CD4-positive, alpha-beta T cell treated with Interleukin-10 for 1 hour (primary cell): ENCODE results near the gene WARS2.

Experiments used
- DNase-seq: peaks from one replicate; pipeline ENCODE4 v3.0.0-alpha.2; 2020

WARS2 gene

DNA sequence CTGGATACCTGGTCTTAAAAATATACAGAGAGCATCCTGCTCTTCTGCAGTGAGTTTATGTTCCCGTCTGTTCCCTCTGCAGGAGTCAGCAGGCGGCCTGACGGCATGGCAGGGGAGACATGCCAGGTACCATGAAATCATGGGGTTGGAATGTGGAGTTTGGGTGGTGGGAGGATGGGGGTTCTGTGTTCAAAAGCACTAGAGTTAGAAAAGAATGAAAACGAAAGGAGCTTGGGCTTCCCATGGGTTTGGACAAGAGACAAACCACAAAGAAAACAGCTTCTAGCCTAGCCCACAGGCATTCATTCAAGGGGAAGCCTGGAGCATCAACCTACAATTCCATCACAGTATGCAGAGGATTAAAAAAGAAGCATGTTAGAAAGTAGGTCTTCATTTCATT is 59.9 kb downstream of the WARS2 start:
- DNase-seq = no peak

- no peak for DNase-seq
Observed at GRCh38 chr1:119079881-119080280, 60.6 kb downstream of the WARS2 start.

DNA sequence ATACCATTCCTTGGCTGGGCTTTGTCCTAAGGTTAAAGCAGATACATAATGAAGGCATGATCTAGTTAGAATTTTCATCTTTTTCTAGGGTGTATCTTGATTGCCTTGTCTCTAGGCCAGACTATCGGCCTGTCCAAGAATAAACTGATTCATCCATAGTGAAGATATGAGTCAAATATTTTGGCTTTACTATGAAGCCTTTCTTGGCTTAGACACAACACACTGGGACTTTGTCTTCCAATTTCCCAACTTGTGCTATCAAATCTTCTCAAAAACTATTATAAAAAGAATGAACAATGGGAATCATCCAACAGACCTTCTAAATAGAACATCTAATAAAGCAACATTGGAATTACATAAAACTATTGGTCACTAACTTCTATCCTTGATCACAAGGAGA is 64.8 kb downstream of the WARS2 start:
- DNase-seq = no peak

DNA sequence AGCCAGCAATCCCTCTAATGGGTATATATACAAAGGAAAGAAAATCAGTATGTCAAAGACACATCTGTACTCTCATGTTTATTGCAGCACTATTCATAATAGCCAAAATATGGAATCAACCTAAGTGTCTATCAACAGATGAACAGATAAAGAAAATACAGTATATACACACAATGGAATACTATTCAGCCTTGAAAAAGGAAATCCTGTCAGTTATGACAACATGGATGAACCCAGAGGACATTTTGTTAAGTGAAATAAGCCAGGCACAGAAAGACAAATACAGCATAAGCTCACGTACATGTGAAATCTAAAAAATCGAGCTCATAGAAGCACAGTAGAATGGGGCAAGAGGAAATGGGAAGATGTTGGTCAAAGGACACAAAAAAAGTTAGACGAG is 69.1 kb downstream of the WARS2 start:
- DNase-seq = no peak

DNA sequence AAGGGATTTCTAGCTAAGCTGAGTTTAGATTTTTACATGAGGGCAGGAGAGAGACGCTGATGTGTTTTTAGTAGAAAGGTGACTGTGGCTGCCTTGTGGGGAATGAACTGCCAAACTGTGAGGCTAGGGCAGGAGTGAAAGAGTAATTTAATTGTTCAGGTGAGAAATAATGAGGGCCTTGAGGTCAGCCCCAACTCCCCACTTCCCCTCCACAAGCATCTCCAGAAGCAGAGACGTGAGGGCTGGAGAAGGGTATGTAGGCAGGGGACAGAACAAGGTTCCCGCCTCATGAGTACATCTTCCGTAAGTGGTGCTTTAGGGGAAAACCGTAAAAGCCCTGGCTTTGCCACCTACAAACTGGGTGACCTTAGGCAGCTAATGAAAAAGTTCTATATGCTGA is 70.8 kb downstream of the WARS2 start:
- DNase-seq = no peak

DNA sequence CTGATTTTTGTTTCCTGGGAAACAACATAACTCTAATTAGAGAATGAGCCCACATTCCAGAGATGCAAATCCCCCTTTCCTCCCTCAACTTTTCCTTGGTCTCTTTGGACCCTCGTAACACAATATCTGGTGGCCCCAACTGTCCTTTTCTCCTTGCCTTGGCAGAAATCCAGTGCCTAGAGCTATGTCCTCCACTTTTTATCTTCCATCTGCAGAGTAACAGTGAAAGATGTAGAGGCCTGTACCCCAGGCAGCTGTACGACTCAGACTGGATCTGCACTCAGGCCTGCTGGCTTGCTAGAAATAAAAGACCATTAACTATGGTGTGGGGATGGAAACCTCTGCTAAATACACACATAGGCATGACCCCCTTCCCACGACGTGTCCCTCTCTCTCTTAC is 72.0 kb downstream of the WARS2 start:
- no peak for DNase-seq

DNA sequence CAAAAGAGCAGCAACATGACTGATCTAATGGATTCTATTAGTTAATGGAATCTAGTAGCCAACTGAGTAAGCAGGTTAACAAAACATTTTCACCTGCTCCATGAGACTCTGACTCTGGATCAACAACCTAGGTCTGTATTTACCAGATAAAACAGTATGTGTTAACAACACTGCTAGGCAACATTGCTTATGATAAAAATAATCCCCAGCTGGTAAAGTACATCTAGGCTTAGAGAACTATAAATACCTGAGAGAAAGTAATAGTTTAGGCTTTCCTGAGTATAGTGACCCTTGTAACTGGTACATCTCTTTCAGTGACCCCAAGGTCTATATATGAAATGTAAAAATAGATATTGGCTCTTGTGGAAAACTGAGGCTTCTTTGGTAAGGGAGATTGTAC is 78.8 kb downstream of the WARS2 start:
- no peak for DNase-seq

- DNase-seq = no peak
Observed at GRCh38 chr1:119055568-119055967, 84.9 kb downstream of the WARS2 start.

DNA sequence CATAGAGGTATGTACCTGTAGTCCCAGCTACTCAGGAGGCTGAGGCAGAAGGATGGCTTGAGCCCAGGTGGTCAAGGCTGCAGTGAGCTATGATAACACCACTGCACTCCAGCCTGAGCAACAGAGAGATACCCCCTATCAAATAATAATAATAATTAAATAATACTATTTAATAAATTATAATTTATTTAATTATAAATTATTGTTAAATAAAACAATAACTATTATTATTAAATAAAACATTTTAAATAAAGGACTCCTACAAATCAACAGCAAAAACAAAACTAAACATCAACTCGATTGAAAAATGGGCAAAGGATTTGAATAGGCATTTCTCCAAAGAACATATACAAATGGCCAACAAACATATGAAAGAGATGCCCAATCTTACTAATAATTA is 86.5 kb downstream of the WARS2 start:
- no peak for DNase-seq

DNA sequence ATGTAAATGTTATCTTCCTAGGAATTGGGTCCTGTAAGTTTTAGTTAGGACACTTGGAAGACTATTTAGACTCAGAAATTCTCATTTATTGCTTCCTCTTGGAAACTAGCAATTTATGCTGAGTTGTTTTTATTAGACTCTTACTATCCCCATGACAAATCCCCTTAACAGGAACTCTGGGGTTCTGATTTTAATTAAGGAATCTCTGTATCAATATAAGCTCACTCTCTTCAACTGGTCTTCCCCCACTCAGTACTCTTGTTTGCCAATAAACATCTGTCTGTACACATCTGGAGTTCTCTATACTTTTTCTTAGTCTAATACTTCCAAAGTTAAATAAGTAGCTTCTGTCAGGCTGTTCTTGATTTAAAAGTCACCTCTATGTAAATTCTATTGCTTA is 88.2 kb downstream of the WARS2 start:
- no peak for DNase-seq

DNA sequence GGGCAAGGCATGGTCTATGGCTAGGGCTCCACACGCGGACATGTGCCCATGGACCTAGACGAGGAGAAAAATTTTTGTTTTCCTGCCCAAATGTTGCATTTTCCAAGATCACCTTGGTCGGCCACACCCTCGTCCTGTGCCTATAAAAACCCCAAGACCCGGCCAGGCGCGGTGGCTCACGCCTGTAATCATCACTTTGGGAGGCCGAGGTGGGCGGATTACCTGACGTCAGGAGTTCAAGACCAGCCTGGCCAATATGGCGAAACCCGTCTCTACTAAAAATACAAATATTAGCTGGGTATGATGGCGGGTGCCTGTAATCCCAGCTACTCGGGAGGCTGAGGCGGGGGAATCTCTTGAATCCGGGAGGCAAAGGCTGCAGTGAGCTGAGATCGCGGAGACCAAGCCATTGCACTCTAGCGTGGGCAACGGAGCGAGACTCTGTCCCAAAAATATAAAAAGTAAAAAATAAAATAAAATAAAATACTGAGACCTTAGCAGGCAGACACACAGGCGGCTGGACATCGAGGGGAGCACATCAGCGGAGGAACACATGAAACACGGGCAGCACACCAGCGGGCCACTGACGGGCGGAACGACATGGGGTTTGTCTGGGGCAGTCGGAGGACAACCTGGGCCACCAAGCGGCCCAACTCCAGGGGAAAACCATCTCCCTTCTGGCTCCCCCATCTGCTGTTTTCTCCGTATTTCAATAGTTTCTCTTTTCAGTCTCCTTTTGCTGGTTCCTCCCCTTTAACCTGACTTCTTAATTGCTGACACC is 91.6 kb downstream of the WARS2 start:
- DNase-seq = no peak

DNA sequence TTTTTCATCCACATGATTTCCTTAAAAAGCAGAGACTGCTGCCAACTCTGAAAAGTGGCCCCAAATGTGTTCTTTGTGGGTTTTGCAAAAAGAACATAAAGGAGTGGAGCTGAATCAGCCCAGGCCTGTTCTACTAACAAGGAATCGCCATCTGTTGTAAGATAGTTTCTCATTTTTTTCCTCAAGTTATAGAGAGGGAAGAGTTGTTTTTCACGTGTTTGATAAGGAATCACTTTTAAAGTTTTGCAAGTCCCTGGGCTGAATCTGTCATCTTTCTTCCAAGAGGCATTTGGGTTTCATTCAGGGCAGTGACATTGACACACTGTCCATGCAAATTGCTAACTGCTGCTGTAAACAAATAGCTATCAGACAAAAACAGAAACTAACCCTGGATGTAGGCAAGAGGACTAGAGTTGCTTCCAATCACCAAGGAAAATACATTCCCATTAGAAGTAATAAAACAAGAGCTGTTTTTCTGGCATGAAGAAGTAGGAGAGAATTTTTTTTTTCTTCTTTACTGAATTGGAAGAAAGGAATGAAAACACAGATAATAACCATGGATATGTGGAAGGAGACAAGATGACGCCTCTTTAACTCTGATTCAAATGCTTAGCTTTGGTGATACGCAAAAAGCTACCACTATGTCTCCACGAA is 93.5 kb downstream of the WARS2 start:
- no peak for DNase-seq

DNA sequence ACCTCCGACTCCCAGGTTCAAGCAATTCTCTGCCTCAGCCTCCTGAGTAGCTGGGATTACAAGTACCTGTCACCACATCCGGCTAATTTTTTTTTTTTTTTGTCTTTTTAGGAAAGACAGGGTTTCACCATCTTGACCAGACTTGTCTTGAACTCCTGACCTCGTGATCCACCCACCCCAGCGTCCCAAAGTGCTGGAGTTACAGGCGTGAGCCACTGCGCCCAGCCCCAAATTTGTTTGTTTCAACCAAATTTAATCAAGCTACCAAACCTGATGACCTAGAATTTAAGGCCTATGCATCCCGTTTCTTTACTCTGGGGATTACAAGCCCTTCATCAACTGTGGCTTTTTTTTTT is 94.0 kb downstream of the WARS2 start:
- no peak for DNase-seq

- no peak for DNase-seq
Observed at GRCh38 chr1:119045096-119045746, 95.2 kb downstream of the WARS2 start.

- DNase-seq = no peak
Observed at GRCh38 chr1:119040906-119041305, 99.5 kb downstream of the WARS2 start.

DNA sequence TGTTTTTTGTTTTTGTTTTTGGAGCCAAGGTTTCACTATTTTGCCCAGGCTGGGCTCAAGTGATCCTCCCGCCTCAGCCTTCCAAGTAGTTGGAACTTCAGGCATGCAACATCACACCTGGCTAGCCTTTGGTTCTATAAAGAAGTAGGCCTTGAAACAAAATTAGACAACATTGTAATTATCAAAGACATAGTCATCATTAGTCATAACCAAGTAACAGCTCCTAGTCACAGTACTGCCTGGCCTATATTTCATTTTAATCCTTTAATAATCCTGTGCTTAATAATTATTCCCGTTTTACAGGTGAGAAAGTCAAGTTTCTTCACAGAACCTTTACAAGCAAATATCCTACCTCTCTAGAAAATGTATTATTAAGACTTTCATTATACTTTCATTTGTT is 100.0 kb downstream of the WARS2 start:
- no peak for DNase-seq

- no peak for DNase-seq
Observed at GRCh38 chr1:119038363-119038762, 102.1 kb downstream of the WARS2 start.

- DNase-seq = no peak
Observed at GRCh38 chr1:119034359-119034758, 106.1 kb downstream of the WARS2 start.

GRCh38 chr1:119032986-119033385 is 107.5 kb downstream of the WARS2 start:
- no peak for DNase-seq

DNA sequence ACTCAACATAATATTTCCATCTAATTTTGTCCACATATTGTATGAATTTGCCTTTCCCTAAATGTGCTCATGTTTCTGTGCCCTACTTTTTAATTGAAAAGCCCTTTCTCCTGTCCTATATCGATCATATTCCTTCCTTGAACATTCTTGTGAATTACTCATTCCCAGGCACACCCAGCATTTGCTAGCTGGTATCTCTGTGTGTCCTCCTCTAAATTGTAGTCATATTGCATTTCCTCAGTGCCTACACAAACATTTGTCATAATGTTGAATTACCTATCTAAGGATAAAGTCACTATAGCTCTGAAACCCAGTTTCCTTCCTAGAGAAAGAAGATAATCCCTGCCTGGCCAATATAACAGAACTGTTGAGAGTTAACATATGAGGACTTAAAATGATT is 112.7 kb downstream of the WARS2 start:
- DNase-seq = no peak

DNA sequence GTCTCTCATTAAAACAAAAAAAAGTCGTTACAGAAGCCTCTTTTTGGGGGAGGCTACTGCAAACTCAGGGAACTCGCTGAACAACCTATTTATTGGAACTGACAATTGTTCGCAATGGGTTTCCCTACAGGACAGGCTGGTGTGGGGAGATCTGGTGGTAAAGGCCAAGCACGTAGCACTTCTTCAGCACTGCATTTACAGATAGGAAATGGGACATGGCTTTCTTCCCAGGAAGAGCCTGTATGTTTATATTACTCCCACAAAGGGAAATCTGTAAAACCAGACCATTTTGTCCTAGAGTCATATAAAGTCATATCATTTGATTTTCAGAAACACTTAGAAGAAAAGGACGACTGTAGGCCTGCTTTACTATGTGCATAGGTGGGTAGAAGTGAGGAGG is 113.5 kb downstream of the WARS2 start:
- DNase-seq = no peak

- no peak for DNase-seq
Observed at GRCh38 chr1:119015547-119015946, 124.9 kb downstream of the WARS2 start.

- no peak for DNase-seq
Observed at GRCh38 chr1:119012383-119012782, 128.1 kb downstream of the WARS2 start.

- DNase-seq = no peak
Observed at GRCh38 chr1:119011706-119012105, 128.7 kb downstream of the WARS2 start.
